GM06990 (cell line): ENCODE data around the gene MYOG.

Experiments used
- DNase-seq: peaks from one replicate; pipeline ENCODE4 v3.0.0-alpha.2; 2011; ENCODE audit not compliant: insufficient read length; ENCODE audit errors: extremely low read depth
- H3K27me3 ChIP-seq: replicated peaks from 2 replicates; pipeline ENCODE4 v1.6.0; 2011; ENCODE audit warnings: low read length; ENCODE audit not compliant: control insufficient read depth, insufficient read depth
- H3K36me3 ChIP-seq: 2 replicates; pipeline ENCODE4 v1.5.1; 2011; ENCODE audit warnings: low read length; ENCODE audit not compliant: control insufficient read depth, insufficient read depth
- H3K4me3 ChIP-seq: replicated peaks from 2 replicates; pipeline ENCODE4 v1.5.1; 2011; ENCODE audit warnings: low read depth, mild to moderate bottlenecking, control low read depth, low read length
- CTCF ChIP-seq: IDR thresholded peaks from 2 replicates; pipeline ENCODE4 v1.5.1; 2011; ENCODE audit warnings: low read length, control low read depth, mild to moderate bottlenecking, inconsistent platforms; ENCODE audit not compliant: insufficient read depth, poor library complexity, severe bottlenecking

Gene MYOG

GRCh38 chr1:203066965-203067364, 18.8 kb downstream of the MYOG start:
- TF ChIP-seq CTCF = no peak
- H3K4me3 ChIP-seq = no peak overlapping the region
- no peaks in the 10 kb centered on the region for H3K36me3 ChIP-seq
- DNase-seq = no peak
- no peaks in the 10 kb centered on the region; the same call in 1 of the 2 replicates for H3K27me3 ChIP-seq

DNA sequence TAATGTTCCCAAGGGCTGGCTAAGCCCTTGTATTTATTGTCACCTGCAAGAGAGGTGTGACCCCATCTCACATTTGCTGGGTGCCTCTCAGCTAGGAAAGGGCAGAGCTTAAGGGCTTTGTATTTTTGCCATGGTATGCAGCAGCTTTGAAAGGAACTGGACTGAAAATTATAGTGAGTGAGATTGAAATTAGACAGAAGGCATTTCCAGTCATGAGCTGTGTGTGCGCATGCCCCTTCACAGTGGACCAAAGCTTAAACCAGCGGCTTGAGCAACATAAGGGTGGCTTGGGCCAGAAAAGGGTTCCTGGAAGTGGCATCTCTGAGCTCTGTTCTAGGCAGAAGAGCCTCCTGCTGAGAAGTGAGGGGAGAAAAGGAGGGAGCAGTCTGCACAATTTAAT, 19.8 kb downstream of the MYOG start:
- H3K27me3 ChIP-seq = no peaks in the 10 kb centered on the region; the same call in 1 of the 2 replicates
- no peak overlapping the region for H3K4me3 ChIP-seq
- no peak for DNase-seq
- H3K36me3 ChIP-seq = no peaks in the 10 kb centered on the region
- TF ChIP-seq CTCF = no peak

DNA sequence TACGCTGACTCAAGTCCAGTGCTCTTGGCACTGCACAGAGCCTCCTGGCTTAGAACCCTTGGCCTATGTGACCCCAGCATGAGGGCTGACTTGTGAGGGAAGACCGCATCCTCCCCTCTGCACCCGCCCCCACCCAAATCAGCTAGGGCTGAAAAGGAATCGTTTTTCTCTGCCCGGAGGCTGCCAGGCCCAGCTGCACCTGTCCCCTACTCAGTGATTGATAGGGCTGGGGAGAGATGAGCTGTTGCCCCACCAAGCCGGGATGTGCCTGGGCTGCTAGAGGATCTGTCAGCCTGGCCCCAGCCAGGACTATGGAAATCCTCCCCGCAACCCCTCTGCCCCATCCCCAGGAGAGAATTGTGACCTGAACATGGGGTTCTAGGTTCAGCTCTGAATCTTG, 20.6 kb downstream of the MYOG start:
- DNase-seq = no peak
- Histone ChIP-seq H3K4me3 (no peak overlapping the region), H3K36me3 (no peaks in the 10 kb centered on the region), H3K27me3 (no peaks in the 10 kb centered on the region; the same call in 1 of the 2 replicates)
- no peak for TF ChIP-seq CTCF

DNA sequence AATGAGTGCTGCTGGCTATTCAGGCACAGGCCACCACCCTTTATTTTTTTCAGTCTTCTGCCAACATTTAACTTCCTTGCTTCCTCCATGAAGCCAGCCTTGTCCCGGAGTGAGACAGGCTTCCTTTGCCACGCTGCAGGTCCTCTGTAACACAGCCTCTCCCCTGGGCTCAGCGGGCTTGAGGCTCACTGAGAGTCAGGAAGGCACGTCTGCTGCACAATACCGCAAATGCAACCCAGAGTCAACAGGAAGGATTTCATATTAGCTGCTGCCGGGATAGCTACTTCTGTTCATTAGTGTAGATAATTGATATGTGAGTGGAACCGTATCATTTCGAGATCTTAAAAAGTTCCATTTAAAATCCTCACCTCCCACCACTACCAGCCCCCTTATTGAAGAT, 22.5 kb downstream of the MYOG start:
- Histone ChIP-seq H3K36me3 (no peaks in the 10 kb centered on the region), H3K4me3 (no peak overlapping the region), H3K27me3 (no peaks in the 10 kb centered on the region; the same call in 1 of the 2 replicates)
- no peak for TF ChIP-seq CTCF
- no peak for DNase-seq

- Histone ChIP-seq H3K36me3 (no peaks in the 10 kb centered on the region), H3K27me3 (no peaks in the 10 kb centered on the region; the same call in 1 of the 2 replicates), H3K4me3 (no peak overlapping the region)
- no peak for DNase-seq
- TF ChIP-seq CTCF = no peak
Observed at GRCh38 chr1:203060115-203060514, 25.7 kb downstream of the MYOG start.

DNA sequence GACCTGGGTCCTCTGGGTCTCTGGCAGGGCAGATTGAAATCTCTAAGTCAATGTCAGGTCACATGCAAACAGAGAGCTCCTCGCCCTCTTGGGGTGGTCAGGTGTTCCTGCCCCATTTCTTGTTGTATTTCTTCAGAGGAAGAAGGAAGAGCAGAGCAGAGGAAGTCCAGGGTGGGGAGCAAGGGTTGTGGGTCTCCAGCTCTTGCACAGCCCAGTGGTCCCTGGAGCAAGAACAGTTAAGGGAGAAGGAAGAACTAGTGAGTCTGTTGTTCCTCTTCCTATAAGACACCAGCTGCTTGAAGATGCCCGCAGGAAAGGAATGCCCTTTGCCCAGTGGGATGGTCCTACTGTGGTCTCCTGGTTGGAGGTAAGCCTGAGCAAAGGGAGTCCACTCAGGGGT, 26.3 kb downstream of the MYOG start:
- TF ChIP-seq CTCF = no peak
- no peak for DNase-seq
- H3K36me3 ChIP-seq = no peaks in the 10 kb centered on the region
- H3K27me3 ChIP-seq = no peaks in the 10 kb centered on the region; the same call in 1 of the 2 replicates
- no peak overlapping the region for H3K4me3 ChIP-seq
